Measurements from ENCODE around the gene SLC22A7. TPM values are rescaled to one million over a fixed set of nuclear protein-coding genes. Genes with fewer than 3 reads are reported as not detected.
"Not testable (repeated sequence)": the region's sequence is repeated elsewhere in the genome, so short reads cannot be mapped to it uniquely, and the experiment has no call there.

SLC22A7 gene
- total and polyA plus RNA-seq, 4 donors = not detected

GRCh38 chr6:43347021-43347420, 49.0 kb downstream of the SLC22A7 start:
- Histone ChIP-seq H3K4me1 (ENCODE audit: control insufficient read depth in 5 of 5, insufficient read depth in 5 of 5, low read length in 5 of 5) (no peaks in the 10 kb centered on the region), H3K36me3 (ENCODE audit: control insufficient read depth in 4 of 4, insufficient read depth in 4 of 4, low read length in 4 of 4) (peaks cover 11 to 35% (median 22%) of the 10 kb centered on the region in 4 donors), H3K9ac (ENCODE audit: insufficient read depth in 1 of 2, low read length in 2 of 2) (no peak overlapping the region), H3K9me3 (ENCODE audit: control insufficient read depth in 4 of 4, insufficient read depth in 3 of 4, low read length in 3 of 4) (peaks cover 0 to 1% (median 0%) of the 10 kb centered on the region in 4 donors), H3K27me3 (ENCODE audit: control insufficient read depth in 3 of 3, insufficient read depth in 3 of 3, low read length in 2 of 3) (no peaks in the 10 kb centered on the region), H3K4me3 (no peak overlapping the region), H3K27ac (ENCODE audit: low read depth in 1 of 2, low read length in 1 of 2) (no peak overlapping the region)
- ATAC-seq (ENCODE audit: insufficient read depth, low FRiP score) = no peak
- TF ChIP-seq CTCF (IDR thresholded peaks at IDR 0.05; ENCODE audit: control extremely low read depth, extremely low read depth) = no peak
- 80 to 90% methylated on average over 3 of the region's 3 CpGs for WGBS, 2 donors
- no peak for DNase-seq

GRCh38 chr6:43347444-43347843, 49.4 kb downstream of the SLC22A7 start:
- no peaks in the 10 kb centered on the region for H3K4me1 ChIP-seq (ENCODE audit: control insufficient read depth in 5 of 5, insufficient read depth in 5 of 5, low read length in 5 of 5)
- DNase-seq (no peak), ATAC-seq (ENCODE audit: insufficient read depth, low FRiP score) (no peak)
- H3K27ac ChIP-seq (ENCODE audit: low read depth in 1 of 2, low read length in 1 of 2) = no peak overlapping the region
- H3K27me3 ChIP-seq (ENCODE audit: control insufficient read depth in 3 of 3, insufficient read depth in 3 of 3, low read length in 2 of 3) = no peaks in the 10 kb centered on the region
- 92 to 95% methylated on average over 3 of the region's 3 CpGs for WGBS, 2 donors
- peaks cover 11 to 33% (median 20%) of the 10 kb centered on the region in 4 donors for H3K36me3 ChIP-seq (ENCODE audit: control insufficient read depth in 4 of 4, insufficient read depth in 4 of 4, low read length in 4 of 4)
- peaks cover 0 to 1% (median 0%) of the 10 kb centered on the region in 4 donors for H3K9me3 ChIP-seq (ENCODE audit: control insufficient read depth in 4 of 4, insufficient read depth in 3 of 4, low read length in 3 of 4)
- no peak overlapping the region for H3K9ac ChIP-seq (ENCODE audit: insufficient read depth in 1 of 2, low read length in 2 of 2)
- H3K4me3 ChIP-seq = no peak overlapping the region
- TF ChIP-seq CTCF (IDR thresholded peaks at IDR 0.05; ENCODE audit: control extremely low read depth, extremely low read depth) = no peak

GRCh38 chr6:43351951-43352350, 53.9 kb downstream of the SLC22A7 start:
- WGBS, 2 donors = 93 to 95% methylated on average over 5 of the region's 5 CpGs
- H3K36me3 ChIP-seq (ENCODE audit: control insufficient read depth in 4 of 4, insufficient read depth in 4 of 4, low read length in 4 of 4) = peaks cover 16 to 44% (median 25%) of the 10 kb centered on the region in 4 donors
- not testable (repeated sequence) for H3K4me3 ChIP-seq; H3K4me1 ChIP-seq (ENCODE audit: control insufficient read depth in 5 of 5, insufficient read depth in 5 of 5, low read length in 5 of 5); H3K27ac ChIP-seq (ENCODE audit: low read depth in 1 of 2, low read length in 1 of 2); ATAC-seq (ENCODE audit: insufficient read depth, low FRiP score); H3K9me3 ChIP-seq (ENCODE audit: control insufficient read depth in 4 of 4, insufficient read depth in 3 of 4, low read length in 3 of 4); DNase-seq; H3K9ac ChIP-seq (ENCODE audit: insufficient read depth in 1 of 2, low read length in 2 of 2); H3K27me3 ChIP-seq (ENCODE audit: control insufficient read depth in 3 of 3, insufficient read depth in 3 of 3, low read length in 2 of 3)

Small RNAs within 50 kb of the gene (small RNA-seq; reads per million reads assigned to genes)
- not detected for gene RPL12P47 (ENCODE audit: low replicate concordance)

Other genes with a start within 250 kb of the SLC22A7 start
- 10 to 100 TPM; 21.4 to 23.6 TPM for gene CUL7, start 244.4 kb upstream of the SLC22A7 start, total RNA-seq
- gene CUL7, start 244.4 kb upstream of the SLC22A7 start, polyA plus RNA-seq = 1 to 10 TPM; 8.2 to 8.9 TPM
- 10 to 100 TPM; 11.5 to 44.5 TPM for gene MRPL2, start 238.8 kb upstream of the SLC22A7 start, total RNA-seq
- 10 to 100 TPM; 47.8 to 84.0 TPM for gene MRPL2, start 238.8 kb upstream of the SLC22A7 start, polyA plus RNA-seq
- gene KLC4, start 238.6 kb upstream of the SLC22A7 start, total RNA-seq = 10 to 100 TPM; 29.8 to 36.0 TPM
- gene KLC4, start 238.6 kb upstream of the SLC22A7 start, polyA plus RNA-seq = 10 to 100 TPM; 16.1 to 23.1 TPM
- 100 to 1,000 TPM in 1 of 2 donors, 10 to 100 TPM in 1; 90.8 to 173 TPM for gene PTK7, start 221.9 kb upstream of the SLC22A7 start, total RNA-seq
- gene PTK7, start 221.9 kb upstream of the SLC22A7 start, polyA plus RNA-seq = 10 to 100 TPM; 37.4 to 77.6 TPM
- gene SRF, start 127.0 kb upstream of the SLC22A7 start, total RNA-seq = 10 to 100 TPM; 12.7 to 42.0 TPM
- gene SRF, start 127.0 kb upstream of the SLC22A7 start, polyA plus RNA-seq = 10 to 100 TPM; 17.9 to 40.2 TPM
- 10 to 100 TPM; 29.6 to 45.6 TPM for gene CUL9, start 116.1 kb upstream of the SLC22A7 start, total RNA-seq
- 10 to 100 TPM; 19.7 to 41.4 TPM for gene CUL9, start 116.1 kb upstream of the SLC22A7 start, polyA plus RNA-seq
- gene DNPH1, start 68.8 kb upstream of the SLC22A7 start, total RNA-seq = 10 to 100 TPM; 32.0 to 67.4 TPM
- 100 to 1,000 TPM; 102 to 135 TPM for gene DNPH1, start 68.8 kb upstream of the SLC22A7 start, polyA plus RNA-seq
- under 1 TPM; 0.18 to 0.31 TPM for gene TTBK1, start 54.8 kb upstream of the SLC22A7 start, total RNA-seq
- under 1 TPM; 0.05 to 0.06 TPM for gene TTBK1, start 54.8 kb upstream of the SLC22A7 start, polyA plus RNA-seq
- gene CRIP3, start 10.6 kb downstream of the SLC22A7 start, total RNA-seq = 1 to 10 TPM in 1 of 2 donors, under 1 TPM in 1; 0.83 to 1.3 TPM
- gene CRIP3, start 10.6 kb downstream of the SLC22A7 start, polyA plus RNA-seq = under 1 TPM; 0.39 to 0.69 TPM
- gene ZNF318, start 71.4 kb downstream of the SLC22A7 start, total RNA-seq = 10 to 100 TPM; 12.5 to 20.5 TPM
- 1 to 10 TPM; 4.1 to 5.1 TPM for gene ZNF318, start 71.4 kb downstream of the SLC22A7 start, polyA plus RNA-seq
- gene ABCC10, start 129.3 kb downstream of the SLC22A7 start, total RNA-seq = 10 to 100 TPM; 18.7 to 43.3 TPM
- gene ABCC10, start 129.3 kb downstream of the SLC22A7 start, polyA plus RNA-seq = 10 to 100 TPM; 15.7 to 33.6 TPM
- gene DLK2, start 157.3 kb downstream of the SLC22A7 start, total RNA-seq = 1 to 10 TPM; 1.4 to 2.6 TPM
- gene DLK2, start 157.3 kb downstream of the SLC22A7 start, polyA plus RNA-seq = 1 to 10 TPM; 1.1 TPM
- gene TJAP1, start 179.3 kb downstream of the SLC22A7 start, total RNA-seq = 10 to 100 TPM; 24.1 to 29.5 TPM
- gene TJAP1, start 179.3 kb downstream of the SLC22A7 start, polyA plus RNA-seq = 10 to 100 TPM; 21.7 to 22.6 TPM
- gene LRRC73, start 212.1 kb downstream of the SLC22A7 start, total RNA-seq = 1 to 10 TPM; 2.0 to 4.8 TPM
- gene LRRC73, start 212.1 kb downstream of the SLC22A7 start, polyA plus RNA-seq = 1 to 10 TPM in 1 of 2 donors, under 1 TPM in 1; 0.87 to 1.8 TPM
- gene YIPF3, start 218.7 kb downstream of the SLC22A7 start, total RNA-seq = 100 to 1,000 TPM in 1 of 2 donors, 10 to 100 TPM in 1; 86.9 to 105 TPM
- gene YIPF3, start 218.7 kb downstream of the SLC22A7 start, polyA plus RNA-seq = 100 to 1,000 TPM in 1 of 2 donors, 10 to 100 TPM in 1; 81.3 to 119 TPM
- gene POLR1C, start 218.8 kb downstream of the SLC22A7 start, total RNA-seq = 10 to 100 TPM; 29.0 to 43.7 TPM
- gene POLR1C, start 218.8 kb downstream of the SLC22A7 start, polyA plus RNA-seq = 10 to 100 TPM; 37.4 to 50.7 TPM

All from lung (tissue), 13 donors.